Stomach smooth muscle (tissue), 2 donors: ENCODE results near the gene CHST8.

Experiments
- H3K27ac ChIP-seq: one replicate; pipeline ENCODE4 v1.7.0; 2013; ENCODE audit warnings: mild to moderate bottlenecking, low read length, inconsistent platforms
- H3K27me3 ChIP-seq, 2 donors: one replicate each; pipeline ENCODE4 v1.7.0; 2013; ENCODE audit warnings: low read length in 2 of 2; ENCODE audit not compliant: insufficient read depth in 2 of 2, control insufficient read depth in 1 of 2
- H3K36me3 ChIP-seq, 2 donors: one replicate each; pipeline ENCODE4 v1.7.0; 2013; ENCODE audit warnings: low read length in 2 of 2; ENCODE audit not compliant: control insufficient read depth in 2 of 2, insufficient read depth in 2 of 2
- H3K4me1 ChIP-seq: one replicate; pipeline ENCODE4 v1.7.0; 2013; ENCODE audit warnings: low read length; ENCODE audit not compliant: control insufficient read depth, insufficient read depth
- H3K4me3 ChIP-seq, 2 donors: one replicate each; pipeline ENCODE4 v1.7.0; 2013; ENCODE audit warnings: low read length in 2 of 2
- H3K9ac ChIP-seq, 2 donors: one replicate each; pipeline ENCODE4 v1.7.0; 2013; ENCODE audit warnings: low read length in 2 of 2, mild to moderate bottlenecking in 1 of 2
- H3K9me3 ChIP-seq, 2 donors: one replicate each; pipeline ENCODE4 v1.7.0; 2013; ENCODE audit warnings: low read length in 2 of 2; ENCODE audit not compliant: control insufficient read depth in 2 of 2
- donor health status: healthy.
- donor health status: Pancreatic carcinoma.

Gene CHST8

GRCh38 chr19:33683881-33684537 lies 62.3 kb downstream of the CHST8 start:
- H3K9ac ChIP-seq, result no peak overlapping the region
- no peaks in the 10 kb centered on the region for H3K4me1 ChIP-seq
- no peaks in the 10 kb centered on the region for H3K9me3 ChIP-seq
- no peak overlapping the region for H3K27ac ChIP-seq
- H3K27me3 ChIP-seq, result peaks cover 18 to 32% of the 10 kb centered on the region in 2 donors
- no peaks in the 10 kb centered on the region for H3K36me3 ChIP-seq
- no peak overlapping the region for H3K4me3 ChIP-seq

- no peaks in the 10 kb centered on the region for H3K9me3 ChIP-seq
- H3K27me3 ChIP-seq, result peaks cover 20 to 34% of the 10 kb centered on the region in 2 donors
- H3K4me1 ChIP-seq, result no peaks in the 10 kb centered on the region
- H3K9ac ChIP-seq, result no peak overlapping the region
- H3K27ac ChIP-seq, result no peak overlapping the region
- H3K4me3 ChIP-seq, result no peak overlapping the region
- no peaks in the 10 kb centered on the region for H3K36me3 ChIP-seq
Measured at GRCh38 chr19:33684538-33685232, 62.9 kb downstream of the CHST8 start.

- Histone ChIP-seq H3K27me3 (peaks cover 20 to 36% of the 10 kb centered on the region in 2 donors), H3K36me3 (no peaks in the 10 kb centered on the region), H3K4me1 (no peaks in the 10 kb centered on the region), H3K9ac (no peak overlapping the region), H3K4me3 (no peak overlapping the region), H3K27ac (no peak overlapping the region), H3K9me3 (no peaks in the 10 kb centered on the region)
Measured at GRCh38 chr19:33685541-33685940, 63.8 kb downstream of the CHST8 start.

DNA sequence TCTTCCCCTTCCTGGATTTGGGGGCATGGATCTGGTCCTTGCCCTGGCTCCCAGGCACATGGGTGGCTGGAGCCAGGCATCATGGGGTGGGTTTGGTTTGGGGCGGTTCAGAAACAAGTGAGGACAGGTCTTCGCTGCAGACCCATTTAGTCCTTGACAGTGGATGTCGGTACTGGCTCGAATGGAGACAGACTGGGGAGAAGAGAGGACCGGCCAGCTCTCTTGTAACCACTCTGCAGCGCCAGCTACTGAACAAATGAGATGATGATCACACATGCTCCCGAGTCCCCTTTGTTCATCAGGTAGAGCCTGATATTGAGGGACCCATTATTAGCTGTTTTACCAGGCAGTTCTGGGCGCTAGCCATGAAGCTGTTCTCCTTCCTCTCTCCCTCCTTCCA lies 64.5 kb downstream of the CHST8 start:
- H3K4me1 ChIP-seq, result no peaks in the 10 kb centered on the region
- no peaks in the 10 kb centered on the region for H3K36me3 ChIP-seq
- no peaks in the 10 kb centered on the region for H3K9me3 ChIP-seq
- H3K27me3 ChIP-seq, result peaks cover 20 to 36% of the 10 kb centered on the region in 2 donors
- H3K4me3 ChIP-seq, result no peak overlapping the region
- H3K9ac ChIP-seq, result no peak overlapping the region
- H3K27ac ChIP-seq, result no peak overlapping the region

GRCh38 chr19:33686687-33687480 lies 65.1 kb downstream of the CHST8 start:
- no peaks in the 10 kb centered on the region for H3K9me3 ChIP-seq
- peaks cover 20 to 36% of the 10 kb centered on the region in 2 donors for H3K27me3 ChIP-seq

GRCh38 chr19:33687481-33688170 lies 65.9 kb downstream of the CHST8 start:
- Histone ChIP-seq H3K9ac (no peak overlapping the region), H3K27ac (no peak overlapping the region), H3K4me3 (no peak overlapping the region), H3K36me3 (no peaks in the 10 kb centered on the region), H3K4me1 (no peaks in the 10 kb centered on the region), H3K9me3 (no peaks in the 10 kb centered on the region), H3K27me3 (peaks cover 20 to 36% of the 10 kb centered on the region in 2 donors)

More at GRCh38 chr19:33686687-33687480, 65.1 kb downstream of the CHST8 start:
- no peak overlapping the region for H3K4me3 ChIP-seq
- H3K4me1 ChIP-seq, result no peaks in the 10 kb centered on the region
- no peak overlapping the region for H3K27ac ChIP-seq
- H3K9ac ChIP-seq, result no peak overlapping the region
- no peaks in the 10 kb centered on the region for H3K36me3 ChIP-seq

DNA sequence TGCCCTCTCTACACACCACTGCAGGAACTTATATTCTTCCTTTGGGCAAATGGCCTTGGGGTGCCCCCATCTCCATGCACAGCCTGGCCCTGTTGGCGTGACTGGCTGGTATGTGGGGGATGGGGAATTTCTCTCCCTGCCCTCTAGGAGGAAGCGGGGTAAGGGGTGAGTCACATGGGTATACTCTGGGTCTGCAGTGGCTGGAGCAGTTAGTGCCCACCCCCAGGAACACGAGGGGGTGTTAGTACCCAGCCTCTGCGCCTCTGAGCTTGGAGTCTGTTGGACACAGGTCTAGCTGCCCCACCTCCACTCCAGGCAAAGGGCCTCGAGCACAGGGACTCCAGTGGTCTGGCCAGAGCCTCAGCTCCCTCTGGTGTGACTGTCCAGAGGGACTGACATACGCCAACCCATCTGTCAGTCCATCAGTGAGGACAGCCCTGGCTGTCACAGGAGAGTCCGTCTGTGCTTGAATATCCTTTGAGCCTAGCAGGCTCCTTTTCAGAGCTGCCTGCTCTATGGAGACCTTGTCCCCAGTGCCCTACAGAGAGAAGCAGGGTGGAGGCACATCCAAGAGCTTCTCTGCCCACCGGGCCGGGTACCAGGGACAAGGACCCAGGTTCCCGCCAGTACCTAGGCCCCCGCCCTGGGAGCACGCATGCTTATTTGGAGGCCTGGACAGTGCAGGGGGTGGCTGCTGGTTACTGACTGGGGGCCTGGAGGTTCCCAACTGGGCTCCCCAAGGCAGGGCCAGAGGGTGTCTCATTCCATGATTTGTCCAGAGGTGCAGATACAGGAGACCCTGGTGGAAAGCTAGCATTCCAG lies 66.6 kb downstream of the CHST8 start:
- Histone ChIP-seq H3K9me3 (no peaks in the 10 kb centered on the region), H3K27me3 (peaks cover 20 to 29% of the 10 kb centered on the region in 2 donors), H3K4me3 (no peak overlapping the region), H3K4me1 (no peaks in the 10 kb centered on the region), H3K27ac (no peak overlapping the region), H3K9ac (no peak overlapping the region), H3K36me3 (no peaks in the 10 kb centered on the region)

DNA sequence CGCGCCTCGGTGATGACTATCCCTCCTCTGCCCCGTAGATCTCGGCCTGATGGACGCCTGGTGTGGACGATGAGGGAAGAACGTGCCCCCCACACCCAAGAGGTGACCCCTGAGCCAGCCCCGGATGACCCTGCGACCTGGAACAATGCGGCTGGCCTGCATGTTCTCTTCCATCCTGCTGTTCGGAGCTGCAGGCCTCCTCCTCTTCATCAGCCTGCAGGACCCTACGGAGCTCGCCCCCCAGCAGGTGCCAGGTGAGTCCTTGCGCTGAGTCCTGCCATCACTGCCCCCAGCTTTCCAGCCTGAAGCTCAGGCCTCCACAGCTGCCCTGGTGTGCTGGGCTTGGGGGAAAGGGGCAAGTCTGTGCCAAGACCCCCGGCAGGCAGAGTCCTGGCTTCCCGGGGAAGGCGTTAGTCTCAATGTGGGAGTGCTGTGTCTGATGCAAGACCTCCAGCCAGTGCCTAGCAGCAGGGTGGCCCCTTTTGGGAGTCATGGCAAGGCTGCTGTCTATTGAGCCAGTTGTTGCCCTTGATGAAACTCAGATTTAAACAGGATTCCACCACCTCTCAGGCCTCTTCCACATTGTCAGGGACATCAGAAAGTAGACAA lies 67.5 kb downstream of the CHST8 start:
- H3K4me1 ChIP-seq, result no peaks in the 10 kb centered on the region
- H3K4me3 ChIP-seq, result no peak overlapping the region
- no peak overlapping the region for H3K27ac ChIP-seq
- no peaks in the 10 kb centered on the region for H3K9me3 ChIP-seq
- no peaks in the 10 kb centered on the region for H3K36me3 ChIP-seq
- no peak overlapping the region for H3K9ac ChIP-seq
- peaks cover 20 to 26% of the 10 kb centered on the region in 2 donors for H3K27me3 ChIP-seq

DNA sequence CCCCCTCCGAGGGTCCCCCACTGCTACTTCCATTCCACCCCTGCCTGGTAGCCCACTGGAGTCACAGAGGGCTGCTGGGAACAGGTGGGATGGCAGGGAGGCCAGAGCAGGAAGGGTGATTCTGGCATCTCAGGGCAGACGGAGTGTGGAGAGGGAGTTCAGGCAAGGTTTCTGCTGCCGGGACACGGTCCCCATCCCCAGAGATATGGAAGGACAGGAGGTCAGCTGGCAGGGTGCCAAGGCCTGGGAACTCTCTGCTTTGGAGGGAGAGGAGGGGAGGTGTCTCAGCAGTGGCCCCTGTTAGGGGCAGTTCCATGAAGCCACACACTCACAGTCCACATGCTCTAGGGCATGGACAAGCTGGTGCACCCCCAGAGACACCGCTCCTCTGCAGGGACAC lies 68.1 kb downstream of the CHST8 start:
- no peak overlapping the region for H3K27ac ChIP-seq
- H3K9ac ChIP-seq, result no peak overlapping the region
- no peaks in the 10 kb centered on the region for H3K36me3 ChIP-seq
- H3K4me3 ChIP-seq, result no peak overlapping the region
- H3K9me3 ChIP-seq, result no peaks in the 10 kb centered on the region
- H3K4me1 ChIP-seq, result no peaks in the 10 kb centered on the region
- H3K27me3 ChIP-seq, result peaks cover 16 to 20% of the 10 kb centered on the region in 2 donors
